ENCODE measurements around the gene PM20D1.
"Not testable (repeated sequence)": the region's sequence is repeated elsewhere in the genome, so short reads cannot be mapped to it uniquely, and the experiment has no call there.

The PM20D1 gene

GRCh38 chr1:205849619-205850355, at the start of gene PM20D1:
TSS of gene PM20D1 (minus strand) at chr1:205850132. CDS start at chr1:205850072, 60 bp downstream.
- DNase-seq: peak; percentile 92

- no peak for DNase-seq
These were observed 46.4 kb upstream of the PM20D1 start for GRCh38 chr1:205896351-205896750.

GRCh38 chr1:205894119-205894518, 44.2 kb upstream of the PM20D1 start:
- DNase-seq: not testable (repeated sequence)

- not testable (repeated sequence) for DNase-seq
These were observed 42.2 kb upstream of the PM20D1 start for GRCh38 chr1:205892175-205892574.

GRCh38 chr1:205891481-205891880, 41.5 kb upstream of the PM20D1 start:
- not testable (repeated sequence) for DNase-seq

GRCh38 chr1:205890631-205891030, 40.7 kb upstream of the PM20D1 start:
- DNase-seq: not testable (repeated sequence)

GRCh38 chr1:205889706-205890105, 39.8 kb upstream of the PM20D1 start:
- DNase-seq: not testable (repeated sequence)

GRCh38 chr1:205889006-205889405, 39.1 kb upstream of the PM20D1 start:
- not testable (repeated sequence) for DNase-seq

- DNase-seq: no peak
These were observed 33.9 kb upstream of the PM20D1 start for GRCh38 chr1:205883792-205884191.

- DNase-seq: no peak
These were observed 31.0 kb upstream of the PM20D1 start for GRCh38 chr1:205880923-205881322.

GRCh38 chr1:205879974-205880373, 30.0 kb upstream of the PM20D1 start:
- no peak for DNase-seq

- DNase-seq: no peak
These were observed 28.1 kb upstream of the PM20D1 start for GRCh38 chr1:205878026-205878425.

GRCh38 chr1:205873148-205873547, 23.2 kb upstream of the PM20D1 start:
- DNase-seq: not testable (repeated sequence)

- no peak for DNase-seq
These were observed 20.3 kb upstream of the PM20D1 start for GRCh38 chr1:205870236-205870635.

- DNase-seq: no peak
These were observed 11.6 kb upstream of the PM20D1 start for GRCh38 chr1:205861540-205861939.

- DNase-seq: no peak
These were observed 8.4 kb upstream of the PM20D1 start for GRCh38 chr1:205858141-205858961.

GRCh38 chr1:205857501-205857900, 7.6 kb upstream of the PM20D1 start:
- DNase-seq: not testable (repeated sequence)

- no peak for DNase-seq
These were observed 6.5 kb upstream of the PM20D1 start for GRCh38 chr1:205856433-205856832.

GRCh38 chr1:205852969-205853368, 3.0 kb upstream of the PM20D1 start:
- DNase-seq: no peak

GRCh38 chr1:205851993-205852392, 2.1 kb upstream of the PM20D1 start:
- no peak for DNase-seq

- DNase-seq: no peak
These were observed 6.7 kb downstream of the PM20D1 start for GRCh38 chr1:205843036-205843859.

- DNase-seq: no peak
These were observed 7.7 kb downstream of the PM20D1 start for GRCh38 chr1:205842229-205842628.

Data from CD4-positive, alpha-beta T cell treated with Interferon gamma for 1 hour (primary cell).